SK-N-SH (cell line): Measurements from ENCODE around the gene NOL4L. TPM values are rescaled to one million over a fixed set of nuclear protein-coding genes. Genes with fewer than 3 reads are reported as not detected.

ENCODE experiments used
- CTCF ChIA-PET: fragments of 300-600, 350-600 bp; formaldehyde crosslinking; extraction: SDS; loops from one replicate; lab custom pipeline; 2021; lab: Yijun Ruan, JAX
- POLR2A ChIA-PET: fragments of 350-600 bp; sonication (Branson Sonifier 250); formaldehyde crosslinking; extraction: SDS; loops from one replicate; lab custom pipeline; 2020; ENCODE audit warnings: antibody characterized with exemption, inconsistent platforms; lab: Yijun Ruan, JAX
- DNase-seq: peaks from one replicate; pipeline ENCODE4 v3.0.0; 2012
- H2AFZ ChIP-seq: fragments of 200-600 bp; sonication (generic); 2 replicates; pipeline ENCODE4 v1.8.1; 2016; ENCODE audit warnings: antibody characterized with exemption, mild to moderate bottlenecking, low read depth
- H3F3A ChIP-seq: fragments of 200-600 bp; sonication (generic); replicated peaks from 2 replicates; pipeline ENCODE3; 2016; ENCODE audit warnings: antibody characterized with exemption, mild to moderate bottlenecking; ENCODE audit not compliant: insufficient read depth
- H3K27ac ChIP-seq, 2 experiments: fragments of 200-500 bp in 1 of 2; fragments of 200-600 bp in 1 of 2; sonication (Bioruptor generic) in 1 of 2; sonication (generic), shearing (Covaris generic) in 1 of 2; 2 replicates each; pipeline versions ENCODE4 v1.5.1 to v1.6.1; 2014 to 2016; ENCODE audit warnings: low read depth in 2 of 2, inconsistent platforms in 1 of 2, low read length in 1 of 2, mild to moderate bottlenecking in 1 of 2, mixed read lengths in 1 of 2
- H3K27me3 ChIP-seq: fragments of 200-600 bp; sonication (generic), shearing (Covaris generic); 2 replicates; pipeline ENCODE4 v1.6.1; 2016; ENCODE audit warnings: mixed run types; ENCODE audit not compliant: insufficient read depth
- H3K36me3 ChIP-seq, 2 experiments: fragments of 200-500 bp in 1 of 2; fragments of 200-600 bp in 1 of 2; sonication (Bioruptor generic) in 1 of 2; sonication (generic) in 1 of 2; replicated peaks in 1 of 2; 2 replicates each; pipeline versions ENCODE3 to v1.5.1; 2014 to 2016; ENCODE audit warnings: low read length in 1 of 2, mild to moderate bottlenecking in 1 of 2; ENCODE audit not compliant: insufficient read depth in 2 of 2, control insufficient read depth in 1 of 2
- H3K4me1 ChIP-seq, 2 experiments: fragments of 200-500 bp in 1 of 2; fragments of 200-600 bp in 1 of 2; sonication (Bioruptor generic) in 1 of 2; sonication (generic), shearing (Covaris generic) in 1 of 2; 2 replicates each; pipeline versions ENCODE4 v1.5.1 to v1.6.1; 2014 to 2016; ENCODE audit warnings: low read depth in 1 of 2, low read length in 1 of 2, mixed run types in 1 of 2; ENCODE audit not compliant: insufficient read depth in 2 of 2, control insufficient read depth in 1 of 2
- H3K4me2 ChIP-seq: fragments of 200-600 bp; sonication (generic), shearing (Covaris generic); 2 replicates; pipeline ENCODE4 v1.6.1; 2017; ENCODE audit warnings: mixed run types
- H3K4me3 ChIP-seq, 2 experiments: fragments of 200-500 bp in 1 of 2; fragments of 200-600 bp in 1 of 2; sonication (Bioruptor generic) in 1 of 2; sonication (generic), shearing (Covaris generic) in 1 of 2; 2 replicates each; pipeline versions ENCODE4 v1.5.1 to v1.8.1; 2014 to 2016; ENCODE audit warnings: low read depth in 2 of 2, inconsistent platforms in 1 of 2, low read length in 1 of 2, mild to moderate bottlenecking in 1 of 2, mixed read lengths in 1 of 2, moderate library complexity in 1 of 2
- H3K79me2 ChIP-seq: fragments of 200-600 bp; sonication (generic); 2 replicates; pipeline ENCODE4 v1.8.1; 2017; ENCODE audit warnings: mild to moderate bottlenecking; ENCODE audit not compliant: insufficient read depth
- H3K9ac ChIP-seq: fragments of 200-600 bp; sonication (generic); 2 replicates; pipeline ENCODE4 v1.6.1; 2017; ENCODE audit warnings: mixed run types
- H3K9me2 ChIP-seq: fragments of 200-600 bp; sonication (generic); 2 replicates; pipeline ENCODE4 v1.6.1; 2017; ENCODE audit warnings: mixed run types
- H3K9me3 ChIP-seq: fragments of 200-600 bp; sonication (generic); 2 replicates; pipeline ENCODE4 v1.6.1; 2017; ENCODE audit warnings: mixed run types, mild to moderate bottlenecking, moderate library complexity
- H4K20me1 ChIP-seq: fragments of 200-600 bp; sonication (generic); 2 replicates; pipeline ENCODE4 v1.6.1; 2017; ENCODE audit warnings: mild to moderate bottlenecking, mixed run types; ENCODE audit not compliant: insufficient read depth
- CHD2 ChIP-seq: fragments of 150-350 bp; IDR thresholded peaks from 2 replicates; pipeline ENCODE4 v1.6.1; 2018; ENCODE audit warnings: low read length; ENCODE audit not compliant: partially characterized antibody
- CTCF ChIP-seq: fragments of 200-600 bp; sonication (generic); IDR thresholded peaks from 2 replicates; pipeline ENCODE4 v1.6.1; 2017; ENCODE audit warnings: antibody characterized with exemption, mild to moderate bottlenecking, moderate library complexity
- EP300 ChIP-seq, 2 experiments: IDR thresholded peaks; 2 replicates each; pipeline versions ENCODE4 v1.4.0 to v1.6.1; 2012; ENCODE audit warnings: borderline replicate concordance in 1 of 2, low read depth in 1 of 2, low read length in 1 of 2
- EZH2phosphoT487 ChIP-seq: fragments of 200-600 bp; sonication (generic); IDR thresholded peaks from 2 replicates; pipeline ENCODE4 v1.6.1; 2017; ENCODE audit warnings: low read depth, mixed run types, mild to moderate bottlenecking, antibody characterized with exemption, moderate library complexity, borderline replicate concordance
- FOSL2 ChIP-seq: IDR thresholded peaks from 2 replicates; pipeline ENCODE4 v1.4.0; 2012; ENCODE audit warnings: low read depth, mild to moderate bottlenecking, moderate library complexity, borderline replicate concordance
- FOXJ3 ChIP-seq: sonication (generic); formaldehyde crosslinking; IDR thresholded peaks from 2 replicates; pipeline ENCODE4 v1.5.1; 2020; ENCODE audit warnings: mild to moderate bottlenecking, missing genetic modification reagents
- FOXM1 ChIP-seq: IDR thresholded peaks from 2 replicates; pipeline ENCODE4 v1.4.0; 2012; ENCODE audit warnings: low read depth, mild to moderate bottlenecking
- GATA2 ChIP-seq: sonication (generic); formaldehyde crosslinking; IDR thresholded peaks from 2 replicates; pipeline ENCODE4 v1.5.0; 2020; ENCODE audit warnings: mild to moderate bottlenecking, missing genetic modification reagents
- JUND ChIP-seq: IDR thresholded peaks from 2 replicates; pipeline ENCODE4 v1.4.0; 2012
- MEF2A ChIP-seq: IDR thresholded peaks from 2 replicates; pipeline ENCODE4 v1.4.0; 2012; ENCODE audit warnings: low read depth, borderline replicate concordance
- NFIC ChIP-seq: IDR thresholded peaks from 2 replicates; pipeline ENCODE4 v1.4.0; 2012; ENCODE audit warnings: borderline replicate concordance
- NRF1 ChIP-seq: IDR thresholded peaks from 2 replicates; pipeline ENCODE4 v1.6.1; 2012; ENCODE audit warnings: low read depth, mild to moderate bottlenecking, low read length
- POLR2AphosphoS5 ChIP-seq: IDR thresholded peaks from 2 replicates; pipeline ENCODE4 v1.6.1; 2012; ENCODE audit warnings: low read depth, low read length
- RAD21 ChIP-seq: IDR thresholded peaks from 2 replicates; pipeline ENCODE4 v1.6.1; 2012; ENCODE audit warnings: mild to moderate bottlenecking, low read length
- RCOR1 ChIP-seq: fragments of 150-350 bp; IDR thresholded peaks from 2 replicates; pipeline ENCODE4 v1.6.1; 2017; ENCODE audit warnings: antibody characterized with exemption, low read length
- RFX5 ChIP-seq: IDR thresholded peaks from 2 replicates; pipeline ENCODE4 v1.6.1; 2012; ENCODE audit warnings: mild to moderate bottlenecking, improper control_type of control experiment, low read length
- SIN3A ChIP-seq: IDR thresholded peaks from 2 replicates; pipeline ENCODE4 v1.6.1; 2012; ENCODE audit warnings: low read depth, mild to moderate bottlenecking, low read length, moderate library complexity, borderline replicate concordance
- SMC3 ChIP-seq: IDR thresholded peaks from 2 replicates; pipeline ENCODE4 v1.6.1; 2012; ENCODE audit warnings: low read depth, low read length, improper control_type of control experiment
- TAF1 ChIP-seq: IDR thresholded peaks from 2 replicates; pipeline ENCODE4 v1.6.1; 2012; ENCODE audit warnings: low read depth, mild to moderate bottlenecking, low read length, moderate library complexity, borderline replicate concordance
- TCF12 ChIP-seq: IDR thresholded peaks from 2 replicates; pipeline ENCODE4 v1.4.0; 2012
- TEAD4 ChIP-seq: IDR thresholded peaks from 2 replicates; pipeline ENCODE4 v1.4.0; 2012; ENCODE audit warnings: mild to moderate bottlenecking, borderline replicate concordance; ENCODE audit not compliant: insufficient read depth
- WGBS: methylation state at CpG from one replicate; pipeline ENCODE4 v1.1.6; 2017; ENCODE audit warnings: low lambda C conversion rate; 5-methylcytosine and 5-hydroxymethylcytosine counted together
- polyA plus RNA-seq, 3 experiments: library from polyadenylated mRNA; depleted of rRNA; stranded (reverse); fragments of >200 nt; gene quantifications; 2 replicates each; pipeline ENCODE4 v1.2.3, GENCODE V29; 2012
- TF ChIP-seq, protein P1 (sequence below): IDR thresholded peaks from 2 replicates; pipeline ENCODE4 v1.6.1; 2012; ENCODE audit warnings: mild to moderate bottlenecking, low read depth, low read length, moderate library complexity

The NOL4L gene
- polyA plus RNA-seq, 1 of the 3 experiments (the other 2 are of a cell fraction) = 14.3 TPM

DNA sequence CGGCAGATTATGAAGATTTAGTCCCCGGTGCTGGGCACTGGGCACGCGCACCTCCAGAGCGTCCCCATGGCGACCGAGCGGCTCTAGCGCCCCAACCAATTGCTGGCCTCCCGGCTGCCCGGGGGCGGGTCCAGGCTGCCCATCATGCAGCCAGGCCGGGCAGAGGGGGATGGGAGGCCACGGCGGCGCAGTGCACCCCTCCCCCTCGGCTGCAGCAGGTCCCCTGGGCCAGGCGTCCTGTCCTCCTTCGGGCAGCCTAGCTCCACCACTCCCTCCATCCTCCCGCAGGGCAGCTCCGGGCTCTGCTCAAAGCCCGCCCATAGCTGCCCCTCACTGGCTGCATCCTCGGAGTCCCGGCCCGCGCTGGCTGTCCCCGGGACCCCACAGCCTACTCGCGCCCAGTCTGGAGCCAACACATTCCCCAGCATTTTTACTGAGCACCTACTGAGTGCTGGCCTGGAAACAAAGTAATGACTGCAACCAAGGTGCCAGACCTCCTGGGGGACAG is 127.6 kb downstream of the NOL4L start (continued):
- TF ChIP-seq FOXJ3 (CRISPR knock-in tag) (no peak), TEAD4 (no peak), SIN3A (no peak), GATA2 (CRISPR knock-in tag) (no peak), FOSL2 (no peak), CTCF (no peak), NRF1 (peak; percentile 67), RFX5 (no peak), RAD21 (0 out of 2 replicates have a peak, but pooled peaks have one; percentile 12), POLR2AphosphoS5 (no peak), EP300 (IDR thresholded peaks at IDR 0.05; ENCODE audit: borderline replicate concordance in 1 of 2, low read depth in 1 of 2, low read length in 1 of 2) (no peak), SMC3 (0 out of 2 replicates have a peak, but pooled peaks have one; percentile 16), EZH2phosphoT487 (no peak), TAF1 (no peak), FOXM1 (no peak), RCOR1 (no peak), CHD2 (peak; percentile 98), JUND (no peak), NFIC (no peak)

- H3K27ac ChIP-seq = peak overlapping the region; percentile 42 to 94; a peak in 3 of 4 replicates
- CTCF ChIA-PET = interaction anchor here (0.6 to 6.0 kb wide), 23 partner anchors 10 to 625 kb away, joined by 3 to 41 read pairs (median 4); no protein-coding TSS in a partner anchor
- whole genome bisulfite sequencing = 4% methylated on average over 13 of the region's 36 CpGs
- H3K4me3 ChIP-seq = peak overlapping the region; percentile 51 to 62
- H3K4me2 ChIP-seq = peak overlapping the region; percentile 94
- peaks cover 25% of the 10 kb centered on the region for H4K20me1 ChIP-seq
- H3K9ac ChIP-seq = no peak overlapping the region
- H3K9me2 ChIP-seq = no peaks in the 10 kb centered on the region
- peaks cover 8% of the 10 kb centered on the region for H3F3A ChIP-seq
- H2AFZ ChIP-seq = no peak overlapping the region
- no peaks in the 10 kb centered on the region for H3K27me3 ChIP-seq
- POLR2A ChIA-PET = interaction anchor here (1.3 to 2.6 kb wide), 4 partner anchors 12 to 98 kb away, joined by 6 to 9 read pairs (median 8); partner anchors contain the start of gene ASXL1
- DNase-seq = peak; percentile 97
- peaks cover 51% of the 10 kb centered on the region; the same call in 1 of the 2 replicates for H3K79me2 ChIP-seq
- H3K36me3 ChIP-seq = peaks cover 3 to 39% of the 10 kb centered on the region in 2 experiments
- H3K9me3 ChIP-seq = no peaks in the 10 kb centered on the region
- H3K4me1 ChIP-seq = peaks cover 5 to 69% of the 10 kb centered on the region in 2 experiments; a peak in 3 of 4 replicates
- TF ChIP-seq TAF1 (no peak), RFX5 (no peak), TCF12 (no peak), CHD2 (no peak), RCOR1 (peak; percentile 35; the same call in 1 of the 2 replicates), FOSL2 (no peak), EZH2phosphoT487 (no peak), CTCF (peak; percentile 78), GATA2 (CRISPR knock-in tag) (peak; percentile 53), MEF2A (no peak), FOXM1 (no peak), RAD21 (peak; percentile 75), NRF1 (no peak), NFIC (no peak), POLR2AphosphoS5 (no peak)
- TF ChIP-seq, protein P1, sequence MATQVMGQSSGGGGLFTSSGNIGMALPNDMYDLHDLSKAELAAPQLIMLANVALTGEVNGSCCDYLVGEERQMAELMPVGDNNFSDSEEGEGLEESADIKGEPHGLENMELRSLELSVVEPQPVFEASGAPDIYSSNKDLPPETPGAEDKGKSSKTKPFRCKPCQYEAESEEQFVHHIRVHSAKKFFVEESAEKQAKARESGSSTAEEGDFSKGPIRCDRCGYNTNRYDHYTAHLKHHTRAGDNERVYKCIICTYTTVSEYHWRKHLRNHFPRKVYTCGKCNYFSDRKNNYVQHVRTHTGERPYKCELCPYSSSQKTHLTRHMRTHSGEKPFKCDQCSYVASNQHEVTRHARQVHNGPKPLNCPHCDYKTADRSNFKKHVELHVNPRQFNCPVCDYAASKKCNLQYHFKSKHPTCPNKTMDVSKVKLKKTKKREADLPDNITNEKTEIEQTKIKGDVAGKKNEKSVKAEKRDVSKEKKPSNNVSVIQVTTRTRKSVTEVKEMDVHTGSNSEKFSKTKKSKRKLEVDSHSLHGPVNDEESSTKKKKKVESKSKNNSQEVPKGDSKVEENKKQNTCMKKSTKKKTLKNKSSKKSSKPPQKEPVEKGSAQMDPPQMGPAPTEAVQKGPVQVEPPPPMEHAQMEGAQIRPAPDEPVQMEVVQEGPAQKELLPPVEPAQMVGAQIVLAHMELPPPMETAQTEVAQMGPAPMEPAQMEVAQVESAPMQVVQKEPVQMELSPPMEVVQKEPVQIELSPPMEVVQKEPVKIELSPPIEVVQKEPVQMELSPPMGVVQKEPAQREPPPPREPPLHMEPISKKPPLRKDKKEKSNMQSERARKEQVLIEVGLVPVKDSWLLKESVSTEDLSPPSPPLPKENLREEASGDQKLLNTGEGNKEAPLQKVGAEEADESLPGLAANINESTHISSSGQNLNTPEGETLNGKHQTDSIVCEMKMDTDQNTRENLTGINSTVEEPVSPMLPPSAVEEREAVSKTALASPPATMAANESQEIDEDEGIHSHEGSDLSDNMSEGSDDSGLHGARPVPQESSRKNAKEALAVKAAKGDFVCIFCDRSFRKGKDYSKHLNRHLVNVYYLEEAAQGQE = no peak
These were observed 128.2 kb downstream of the NOL4L start for GRCh38 chr20:32456869-32457478.
